Measurements from ENCODE around the gene FAM185A. TPM values are rescaled to one million over a fixed set of nuclear protein-coding genes. Genes with fewer than 3 reads are reported as not detected.
A peak's percentile ranks its signal among the peaks of the same experiment; 100 is the strongest.

Gene FAM185A
- polyA plus RNA-seq, 2 of the 4 experiments (the other 2 are of a cell fraction), result 7.5 to 9.1 TPM

GRCh38 chr7:102840404-102840803 is 91.6 kb downstream of the FAM185A start:
- no peak for TF ChIP-seq FOSL2 (IDR thresholded peaks at IDR 0.05)
- TF ChIP-seq FOSL2 (CRISPR knock-in tag; IDR thresholded peaks at IDR 0.05), result peak; percentile 9; the same call in 1 of the 2 replicates
- TF ChIP-seq CEBPB (IDR thresholded peaks at IDR 0.05), result peak in 1 of 2 experiments; percentile 15; a peak in 1 of 4 replicates
- TF ChIP-seq EHF (CRISPR knock-in tag; IDR thresholded peaks at IDR 0.05), result no peak
- peak; percentile 10; the same call in 1 of the 2 replicates for TF ChIP-seq GATA3 (IDR thresholded peaks at IDR 0.05; ENCODE audit: borderline replicate concordance)
- no peak for TF ChIP-seq SMC3 (IDR thresholded peaks at IDR 0.05)
- TF ChIP-seq CBX2 (IDR thresholded peaks at IDR 0.05; ENCODE audit: borderline replicate concordance, low read depth), result no peak
- Histone ChIP-seq H3K4me2 (peak overlapping the region; percentile 42), H3K27ac (no peak overlapping the region), H3K4me3 (no peak overlapping the region), H3K9me3 (no peaks in the 10 kb centered on the region), H3K4me1 (peaks cover 27% of the 10 kb centered on the region)
- ChIA-PET POLR2A (no interaction called here), CTCF (interaction anchor here (0.6 to 1.5 kb wide), 2 partner anchors 184 to 222 kb away, joined by 3 read pairs; no protein-coding TSS in a partner anchor)
- 16% methylated on average over 3 of the region's 3 CpGs for WGBS (ENCODE audit: missing lambda C conversion rate)
- FAIRE-seq, result no peak
- no peak; a peak in 1 of 6 replicates for ATAC-seq
- DNase-seq (ENCODE audit: low read depth in 1 of 2, low spot score in 1 of 2), result peak in 1 of 2 experiments; percentile 37

- no peak overlapping the region for H3K4me3 ChIP-seq
- no peak for TF ChIP-seq GATA3 (IDR thresholded peaks at IDR 0.05; ENCODE audit: borderline replicate concordance)
- no peak for TF ChIP-seq KDM1A (IDR thresholded peaks at IDR 0.05; ENCODE audit: low read depth)
- TF ChIP-seq EHF (CRISPR knock-in tag; IDR thresholded peaks at IDR 0.05), result no peak
- no peak for TF ChIP-seq FOXS1 (CRISPR knock-in tag; IDR thresholded peaks at IDR 0.05)
- no peak for TF ChIP-seq HEYL (CRISPR knock-in tag; IDR thresholded peaks at IDR 0.05)
- TF ChIP-seq ATOH8 (CRISPR knock-in tag; IDR thresholded peaks at IDR 0.05; ENCODE audit: low read depth), result no peak
- TF ChIP-seq CHD2 (IDR thresholded peaks at IDR 0.05; ENCODE audit: low read length, partially characterized antibody), result no peak
- no peak for TF ChIP-seq CBX2 (IDR thresholded peaks at IDR 0.05; ENCODE audit: borderline replicate concordance, low read depth)
- no peak for TF ChIP-seq NPAS2 (CRISPR knock-in tag; IDR thresholded peaks at IDR 0.05; ENCODE audit: borderline replicate concordance)
- TF ChIP-seq RARB (CRISPR knock-in tag; IDR thresholded peaks at IDR 0.05), result no peak
- TF ChIP-seq POLR2A (IDR thresholded peaks at IDR 0.05; ENCODE audit: low read length), result no peak
- TF ChIP-seq TFCP2L1 (CRISPR knock-in tag; IDR thresholded peaks at IDR 0.05), result no peak
- TF ChIP-seq EHMT2 (IDR thresholded peaks at IDR 0.05; ENCODE audit: low read depth), result no peak
- TF ChIP-seq RAD21 (conservative IDR thresholded peaks at IDR 0.05 in 1 of 2, IDR thresholded peaks at IDR 0.05 in 1 of 2), result no peak
- no peak for TF ChIP-seq FOSL2 (IDR thresholded peaks at IDR 0.05)
- TF ChIP-seq FOSL2 (CRISPR knock-in tag; IDR thresholded peaks at IDR 0.05), result no peak
- TF ChIP-seq SREBF2 (IDR thresholded peaks at IDR 0.05), result no peak
- no peak for TF ChIP-seq MAFK (IDR thresholded peaks at IDR 0.05; ENCODE audit: partially characterized antibody)
- no peak for TF ChIP-seq ZSCAN20 (CRISPR knock-in tag; IDR thresholded peaks at IDR 0.05)
- no peak for TF ChIP-seq ELK1 (IDR thresholded peaks at IDR 0.05; ENCODE audit: low read depth, low read length)
- H3K4me1 ChIP-seq, result peaks cover 21% of the 10 kb centered on the region
- no peak overlapping the region for H3K27ac ChIP-seq
- DNase-seq (ENCODE audit: low read depth in 1 of 2, low spot score in 1 of 2), result no peak
- ATAC-seq, result no peak
- no peak for FAIRE-seq
- ChIA-PET POLR2A (no interaction called here), CTCF (interaction anchor here (0.7 to 1.5 kb wide), 2 partner anchors 29 to 221 kb away, joined by 3 read pairs; no protein-coding TSS in a partner anchor)
- H3K9me3 ChIP-seq, result no peaks in the 10 kb centered on the region
- no peak overlapping the region for H3K4me2 ChIP-seq
- 92% methylated on average over 2 of the region's 2 CpGs for WGBS (ENCODE audit: missing lambda C conversion rate)
Measured at GRCh38 chr7:102841290-102841689, 92.5 kb downstream of the FAM185A start.

GRCh38 chr7:102842284-102842683 is 93.5 kb downstream of the FAM185A start:
- CTCF ChIA-PET, result interaction anchor here (0.7 to 1.4 kb wide), 3 partner anchors 10 to 30 kb away, joined by 3 read pairs; no protein-coding TSS in a partner anchor
- no peak overlapping the region for H3K27ac ChIP-seq
- no peaks in the 10 kb centered on the region for H3K9me3 ChIP-seq
- no peak for ATAC-seq
- DNase-seq (ENCODE audit: low read depth in 1 of 2, low spot score in 1 of 2), result no peak
- no peak overlapping the region for H3K4me3 ChIP-seq
- H3K4me2 ChIP-seq, result no peak overlapping the region
- POLR2A ChIA-PET, result no interaction called here
- H3K4me1 ChIP-seq, result peaks cover 11% of the 10 kb centered on the region
- FAIRE-seq, result no peak
- TF ChIP-seq ELK1 (IDR thresholded peaks at IDR 0.05; ENCODE audit: low read depth, low read length) (no peak), RARB (CRISPR knock-in tag; IDR thresholded peaks at IDR 0.05) (no peak), FOXS1 (CRISPR knock-in tag; IDR thresholded peaks at IDR 0.05) (no peak), MAFK (IDR thresholded peaks at IDR 0.05; ENCODE audit: partially characterized antibody) (no peak), GATA3 (IDR thresholded peaks at IDR 0.05; ENCODE audit: borderline replicate concordance) (no peak), SREBF2 (IDR thresholded peaks at IDR 0.05) (no peak), NPAS2 (CRISPR knock-in tag; IDR thresholded peaks at IDR 0.05; ENCODE audit: borderline replicate concordance) (no peak), TP53 (CRISPR knock-in tag; IDR thresholded peaks at IDR 0.05) (no peak), FOSB (CRISPR knock-in tag; IDR thresholded peaks at IDR 0.05) (no peak), HOXB5 (CRISPR knock-in tag; IDR thresholded peaks at IDR 0.05) (no peak), ZC3H11A (IDR thresholded peaks at IDR 0.05) (no peak), KDM5A (IDR thresholded peaks at IDR 0.05) (no peak), MAX (IDR thresholded peaks at IDR 0.05) (no peak), HOXB13 (CRISPR knock-in tag; IDR thresholded peaks at IDR 0.05; ENCODE audit: low read depth) (no peak), CTCF (IDR thresholded peaks at IDR 0.05) (no peak), CHD4 (IDR thresholded peaks at IDR 0.05; ENCODE audit: borderline replicate concordance) (no peak)

Data from A549 (cell line).